Nucleus accumbens (tissue), 56 donors: ENCODE measurements around the gene RNF220.

ENCODE experiments used
- DNase-seq, 56 donors: peaks; one replicate each; lab custom pipeline; 2025; lab: John Stamatoyannopoulos, UW

Gene RNF220

GRCh38 chr1:44406737-44407429 is 1.8 kb downstream of the RNF220 start:
- DNase-seq = peak in 2 of 56 donors; percentile 44 to 64

GRCh38 chr1:44407430-44408211 is 2.6 kb downstream of the RNF220 start:
- DNase-seq = peak in 2 of 56 donors; percentile 16 to 43

- peak in 1 of 56 donors; percentile 43 for DNase-seq
Observed at GRCh38 chr1:44408212-44408582, 3.1 kb downstream of the RNF220 start.

GRCh38 chr1:44408632-44409602 is 3.9 kb downstream of the RNF220 start:
- DNase-seq = peak in 10 of 56 donors; percentile 20 to 49 (median 30)

GRCh38 chr1:44409757-44410156 is 4.7 kb downstream of the RNF220 start:
- DNase-seq = no peak

GRCh38 chr1:44411861-44412260 is 6.8 kb downstream of the RNF220 start:
- DNase-seq = no peak

- DNase-seq = no peak
Observed at GRCh38 chr1:44412601-44413000, 7.5 kb downstream of the RNF220 start.

GRCh38 chr1:44413740-44414139 is 8.7 kb downstream of the RNF220 start:
- DNase-seq = no peak

GRCh38 chr1:44415013-44415412 is 10.0 kb downstream of the RNF220 start:
- DNase-seq = no peak

GRCh38 chr1:44416408-44416807 is 11.4 kb downstream of the RNF220 start:
- DNase-seq = peak in 1 of 56 donors; percentile 14

GRCh38 chr1:44417351-44418021 is 12.4 kb downstream of the RNF220 start:
- DNase-seq = peak in 46 of 56 donors; percentile 12 to 80 (median 62)

GRCh38 chr1:44418022-44418673 is 13.1 kb downstream of the RNF220 start:
- DNase-seq = peak in 8 of 56 donors; percentile 12 to 63 (median 39)

GRCh38 chr1:44419901-44420300 is 14.8 kb downstream of the RNF220 start:
- no peak for DNase-seq

GRCh38 chr1:44420535-44420934 is 15.5 kb downstream of the RNF220 start:
- DNase-seq = no peak

GRCh38 chr1:44421446-44421884 is 16.4 kb downstream of the RNF220 start:
- no peak for DNase-seq

- DNase-seq = no peak
Observed at GRCh38 chr1:44422161-44422560, 17.1 kb downstream of the RNF220 start.

- DNase-seq = peak in 4 of 56 donors; percentile 9 to 42 (median 36)
Observed at GRCh38 chr1:44423591-44424537, 18.8 kb downstream of the RNF220 start.

- no peak for DNase-seq
Observed at GRCh38 chr1:44424747-44425146, 19.7 kb downstream of the RNF220 start.
